ENCODE data around the gene CFAP69. TPM values are rescaled to one million over a fixed set of nuclear protein-coding genes. Genes with fewer than 3 reads are reported as not detected.

The CFAP69 gene
- total RNA-seq, 1 donor from 2014 or later, result 2.0 TPM

DNA sequence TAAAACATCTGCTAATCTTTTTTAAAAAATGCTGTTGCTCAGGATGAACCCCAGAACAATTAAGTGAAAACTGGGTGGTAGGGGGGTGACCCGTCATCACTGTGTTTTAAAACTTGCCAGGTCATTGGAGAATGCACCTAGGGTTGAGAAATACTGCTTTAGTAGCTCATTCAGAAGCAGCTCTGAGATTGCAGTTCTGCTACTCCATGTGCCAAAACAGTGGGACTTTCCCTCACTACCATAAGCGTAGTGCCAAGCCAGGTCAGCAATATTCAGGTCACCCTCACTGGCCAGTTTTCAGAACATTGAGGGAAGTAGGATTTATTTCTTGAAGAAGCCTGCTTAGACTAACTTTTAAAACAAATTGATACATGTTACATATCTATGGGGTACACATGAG, 28.2 kb upstream of the CFAP69 start:
- no peaks in the 10 kb centered on the region for H4K20me1 ChIP-seq (ENCODE audit: insufficient read depth, low read length)
- H3K9me3 Mint-ChIP-seq (ENCODE audit: unreplicated experiment), result no peaks in the 10 kb centered on the region
- H3K4me2 ChIP-seq (ENCODE audit: low read length), result no peak overlapping the region
- no peaks in the 10 kb centered on the region for H3K27me3 Mint-ChIP-seq (ENCODE audit: low read depth, unreplicated experiment)
- no peaks in the 10 kb centered on the region for H3K36me3 ChIP-seq (ENCODE audit: insufficient read depth, low read length)
- no peak overlapping the region for H2AFZ ChIP-seq (ENCODE audit: low read depth, low read length)
- H3K79me2 ChIP-seq (ENCODE audit: insufficient read depth, low read length), result no peaks in the 10 kb centered on the region
- H3K9me3 ChIP-seq (ENCODE audit: insufficient read depth, low read depth, low read length), result no peaks in the 10 kb centered on the region
- no peak overlapping the region for H3K9ac ChIP-seq (ENCODE audit: low read length)
- no peak for FAIRE-seq
- H3K27ac ChIP-seq (ENCODE audit: low read depth, low read length), result no peak overlapping the region
- no peak overlapping the region for H3K4me3 ChIP-seq (ENCODE audit: insufficient read depth, low read depth, low read length)
- peaks cover 5% of the 10 kb centered on the region for H3K27me3 ChIP-seq (ENCODE audit: insufficient read depth, low read length)
- no peaks in the 10 kb centered on the region for H3K4me1 Mint-ChIP-seq (ENCODE audit: low read depth, unreplicated experiment)
- H3K36me3 Mint-ChIP-seq (ENCODE audit: low read depth, unreplicated experiment), result no peaks in the 10 kb centered on the region
- DNase-seq (ENCODE audit: low read depth), result no peak
- TF ChIP-seq EZH2 (IDR thresholded peaks at IDR 0.05; ENCODE audit: insufficient read depth, low read length), result no peak
- TF ChIP-seq, protein P1, sequence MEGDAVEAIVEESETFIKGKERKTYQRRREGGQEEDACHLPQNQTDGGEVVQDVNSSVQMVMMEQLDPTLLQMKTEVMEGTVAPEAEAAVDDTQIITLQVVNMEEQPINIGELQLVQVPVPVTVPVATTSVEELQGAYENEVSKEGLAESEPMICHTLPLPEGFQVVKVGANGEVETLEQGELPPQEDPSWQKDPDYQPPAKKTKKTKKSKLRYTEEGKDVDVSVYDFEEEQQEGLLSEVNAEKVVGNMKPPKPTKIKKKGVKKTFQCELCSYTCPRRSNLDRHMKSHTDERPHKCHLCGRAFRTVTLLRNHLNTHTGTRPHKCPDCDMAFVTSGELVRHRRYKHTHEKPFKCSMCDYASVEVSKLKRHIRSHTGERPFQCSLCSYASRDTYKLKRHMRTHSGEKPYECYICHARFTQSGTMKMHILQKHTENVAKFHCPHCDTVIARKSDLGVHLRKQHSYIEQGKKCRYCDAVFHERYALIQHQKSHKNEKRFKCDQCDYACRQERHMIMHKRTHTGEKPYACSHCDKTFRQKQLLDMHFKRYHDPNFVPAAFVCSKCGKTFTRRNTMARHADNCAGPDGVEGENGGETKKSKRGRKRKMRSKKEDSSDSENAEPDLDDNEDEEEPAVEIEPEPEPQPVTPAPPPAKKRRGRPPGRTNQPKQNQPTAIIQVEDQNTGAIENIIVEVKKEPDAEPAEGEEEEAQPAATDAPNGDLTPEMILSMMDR (IDR thresholded peaks at IDR 0.05; ENCODE audit: insufficient read depth, low read depth, low read length), result no peak
- H3K4me1 ChIP-seq (ENCODE audit: insufficient read depth, low read length), result peaks cover 5% of the 10 kb centered on the region
- H3K4me3 Mint-ChIP-seq (ENCODE audit: unreplicated experiment), result no peak overlapping the region
- H3K27ac Mint-ChIP-seq (ENCODE audit: unreplicated experiment), result no peak overlapping the region

DNA sequence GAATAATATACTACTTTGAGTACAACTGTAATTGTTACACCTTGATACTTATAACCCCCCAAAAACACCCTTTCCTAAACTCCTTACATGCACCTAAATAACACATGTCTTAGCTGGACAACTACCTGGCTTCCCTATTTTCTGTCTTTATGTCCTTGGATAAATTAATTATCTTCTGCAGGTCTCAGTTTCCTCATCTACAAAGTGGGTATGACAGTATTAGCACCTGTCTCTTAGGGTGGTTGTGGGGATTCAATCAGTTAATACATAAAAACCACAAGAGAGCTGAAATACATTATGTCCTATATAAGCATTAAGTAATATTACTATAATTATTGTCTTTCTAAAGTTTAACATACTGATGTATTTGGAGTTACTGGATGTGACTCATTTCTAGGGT, 22.6 kb upstream of the CFAP69 start:
- Histone ChIP-seq H3K4me3 (ENCODE audit: insufficient read depth, low read depth, low read length) (no peak overlapping the region), H3K36me3 (ENCODE audit: insufficient read depth, low read length) (no peaks in the 10 kb centered on the region), H2AFZ (ENCODE audit: low read depth, low read length) (no peak overlapping the region), H4K20me1 (ENCODE audit: insufficient read depth, low read length) (no peaks in the 10 kb centered on the region), H3K4me2 (ENCODE audit: low read length) (no peak overlapping the region), H3K9ac (ENCODE audit: low read length) (no peak overlapping the region), H3K4me1 (ENCODE audit: insufficient read depth, low read length) (no peaks in the 10 kb centered on the region), H3K9me3 (ENCODE audit: insufficient read depth, low read depth, low read length) (no peaks in the 10 kb centered on the region), H3K79me2 (ENCODE audit: insufficient read depth, low read length) (no peaks in the 10 kb centered on the region), H3K27ac (ENCODE audit: low read depth, low read length) (no peak overlapping the region), H3K27me3 (ENCODE audit: insufficient read depth, low read length) (no peaks in the 10 kb centered on the region)
- H3K27ac Mint-ChIP-seq (ENCODE audit: unreplicated experiment), result no peak overlapping the region
- H3K36me3 Mint-ChIP-seq (ENCODE audit: low read depth, unreplicated experiment), result no peaks in the 10 kb centered on the region
- H3K4me1 Mint-ChIP-seq (ENCODE audit: low read depth, unreplicated experiment), result no peaks in the 10 kb centered on the region
- no peaks in the 10 kb centered on the region for H3K27me3 Mint-ChIP-seq (ENCODE audit: low read depth, unreplicated experiment)
- no peaks in the 10 kb centered on the region for H3K9me3 Mint-ChIP-seq (ENCODE audit: unreplicated experiment)
- TF ChIP-seq, protein P1 (IDR thresholded peaks at IDR 0.05; ENCODE audit: insufficient read depth, low read depth, low read length), result no peak
- TF ChIP-seq EZH2 (IDR thresholded peaks at IDR 0.05; ENCODE audit: insufficient read depth, low read length), result no peak
- DNase-seq (ENCODE audit: low read depth) (no peak), FAIRE-seq (no peak)
- no peak overlapping the region for H3K4me3 Mint-ChIP-seq (ENCODE audit: unreplicated experiment)

DNA sequence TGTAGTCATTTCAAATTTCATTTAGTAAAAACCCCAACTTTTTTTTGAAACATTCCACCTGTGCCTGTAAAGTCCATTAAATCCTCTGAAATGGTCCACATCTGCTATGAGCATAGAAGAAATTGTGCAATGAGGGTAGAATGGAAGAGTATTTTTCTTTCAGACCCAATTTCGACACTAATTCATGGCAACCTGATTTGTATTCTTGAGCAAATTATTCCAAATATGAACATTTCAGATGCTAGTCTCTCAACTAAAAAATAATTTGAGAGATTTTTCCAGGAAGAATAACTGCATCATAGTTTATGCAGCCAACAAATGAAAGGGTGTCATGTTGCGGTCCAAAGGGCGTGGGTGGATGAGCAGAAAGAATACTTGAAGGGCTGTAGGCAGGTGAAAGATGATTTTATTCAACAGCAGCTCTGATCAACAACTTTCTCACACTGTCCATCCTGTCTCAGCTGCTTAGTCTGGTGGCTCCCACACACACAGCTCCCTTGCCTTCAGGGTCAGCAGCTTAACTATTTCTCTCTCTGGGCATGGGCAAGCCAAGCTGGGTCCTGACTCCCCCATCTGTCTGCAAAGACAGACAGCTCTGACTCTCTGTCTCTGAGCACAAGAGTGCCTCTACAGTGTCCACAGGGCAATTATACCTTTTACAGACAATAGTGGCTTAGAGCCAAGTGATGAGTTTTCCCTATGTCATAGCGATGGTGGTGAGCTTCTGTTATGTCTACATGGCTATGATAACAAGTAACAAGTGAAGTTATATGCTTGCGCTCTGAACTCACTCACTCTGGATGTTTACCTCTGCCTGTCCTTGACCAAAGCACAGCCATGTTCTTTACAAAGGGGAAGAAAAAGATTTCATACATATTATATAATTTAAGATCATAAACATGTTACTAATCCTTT, 21.9 kb upstream of the CFAP69 start:
- H2AFZ ChIP-seq (ENCODE audit: low read depth, low read length), result no peak overlapping the region
- Mint-ChIP-seq H3K4me3 (ENCODE audit: unreplicated experiment) (no peak overlapping the region), H3K9me3 (ENCODE audit: unreplicated experiment) (no peaks in the 10 kb centered on the region), H3K36me3 (ENCODE audit: low read depth, unreplicated experiment) (no peaks in the 10 kb centered on the region), H3K27ac (ENCODE audit: unreplicated experiment) (no peak overlapping the region), H3K27me3 (ENCODE audit: low read depth, unreplicated experiment) (no peaks in the 10 kb centered on the region), H3K4me1 (ENCODE audit: low read depth, unreplicated experiment) (no peaks in the 10 kb centered on the region)
- TF ChIP-seq, protein P1 (IDR thresholded peaks at IDR 0.05; ENCODE audit: insufficient read depth, low read depth, low read length), result no peak
- TF ChIP-seq EZH2 (IDR thresholded peaks at IDR 0.05; ENCODE audit: insufficient read depth, low read length), result no peak
- DNase-seq (ENCODE audit: low read depth), result peak; percentile 49
- no peaks in the 10 kb centered on the region for H3K36me3 ChIP-seq (ENCODE audit: insufficient read depth, low read length)
- H3K27me3 ChIP-seq (ENCODE audit: insufficient read depth, low read length), result no peaks in the 10 kb centered on the region
- no peaks in the 10 kb centered on the region for H3K79me2 ChIP-seq (ENCODE audit: insufficient read depth, low read length)
- no peak overlapping the region for H3K9ac ChIP-seq (ENCODE audit: low read length)
- no peaks in the 10 kb centered on the region for H4K20me1 ChIP-seq (ENCODE audit: insufficient read depth, low read length)
- no peaks in the 10 kb centered on the region for H3K4me1 ChIP-seq (ENCODE audit: insufficient read depth, low read length)
- H3K27ac ChIP-seq (ENCODE audit: low read depth, low read length), result no peak overlapping the region
- no peak overlapping the region for H3K4me3 ChIP-seq (ENCODE audit: insufficient read depth, low read depth, low read length)
- FAIRE-seq, result no peak
- H3K4me2 ChIP-seq (ENCODE audit: low read length), result no peak overlapping the region
- no peaks in the 10 kb centered on the region for H3K9me3 ChIP-seq (ENCODE audit: insufficient read depth, low read depth, low read length)

Measured in astrocyte (in vitro differentiated cells and primary cell).